H1 (cell line): Measurements from ENCODE around the gene LTBP3. TPM values are rescaled to one million over a fixed set of nuclear protein-coding genes. Genes with fewer than 3 reads are reported as not detected.

Experiments used
- EZH2 ChIP-seq: fragments of 200-600 bp; sonication (generic); IDR thresholded peaks from 2 replicates; pipeline ENCODE4 v1.7.1; 2012; ENCODE audit warnings: low read depth, mild to moderate bottlenecking, moderate library complexity, low read length, inconsistent platforms; ENCODE audit not compliant: severe bottlenecking
- KDM4A ChIP-seq: IDR thresholded peaks from one replicate; pipeline ENCODE4 v1.7.1; 2012; ENCODE audit warnings: low read depth, mild to moderate bottlenecking, moderate library complexity, low read length, inconsistent platforms; ENCODE audit not compliant: severe bottlenecking
- SP2 ChIP-seq: IDR thresholded peaks from 2 replicates; pipeline ENCODE4 v1.6.1; 2012; ENCODE audit warnings: mild to moderate bottlenecking, low read length, inconsistent platforms
- polyA plus RNA-seq, 7 experiments: library from polyadenylated mRNA; depleted of rRNA in 3 of 7; stranded (reverse) in 5 of 7; unstranded in 2 of 7; fragments of >200 nt in 5 of 7; fragments of 200-250 nt in 2 of 7; gene quantifications; 1 replicate in 5 of 7; 2 replicates in 1 of 7; 4 replicates in 1 of 7; pipeline versions ENCODE4 v1.2.1 to v1.2.3, GENCODE V29; 2011 to 2013; ENCODE audit warnings: missing spikeins in 2 of 7, mixed read lengths in 2 of 7
- total RNA-seq: library from RNA; stranded (reverse); fragmentation: NEBNext Ultra II Directional; extraction: Animal tissue kit (Norgen Biotek cat#: 25700); gene quantifications from 2 replicates; pipeline ENCODE4 v1.2.1, GENCODE V29; 2021
- TF ChIP-seq, protein P1 (sequence below): fragments of 300-600 bp; sonication (generic); IDR thresholded peaks from 2 replicates; pipeline ENCODE4 v1.7.1; 2012; ENCODE audit warnings: low read length, moderate library complexity, mild to moderate bottlenecking, inconsistent platforms; ENCODE audit not compliant: insufficient replicate concordance

LTBP3 gene
- total and polyA plus RNA-seq, 2 of the 8 experiments (the other 6 are each of a cell fraction or from before 2014, with no cell fraction given): 12.8 to 17.8 TPM

DNA sequence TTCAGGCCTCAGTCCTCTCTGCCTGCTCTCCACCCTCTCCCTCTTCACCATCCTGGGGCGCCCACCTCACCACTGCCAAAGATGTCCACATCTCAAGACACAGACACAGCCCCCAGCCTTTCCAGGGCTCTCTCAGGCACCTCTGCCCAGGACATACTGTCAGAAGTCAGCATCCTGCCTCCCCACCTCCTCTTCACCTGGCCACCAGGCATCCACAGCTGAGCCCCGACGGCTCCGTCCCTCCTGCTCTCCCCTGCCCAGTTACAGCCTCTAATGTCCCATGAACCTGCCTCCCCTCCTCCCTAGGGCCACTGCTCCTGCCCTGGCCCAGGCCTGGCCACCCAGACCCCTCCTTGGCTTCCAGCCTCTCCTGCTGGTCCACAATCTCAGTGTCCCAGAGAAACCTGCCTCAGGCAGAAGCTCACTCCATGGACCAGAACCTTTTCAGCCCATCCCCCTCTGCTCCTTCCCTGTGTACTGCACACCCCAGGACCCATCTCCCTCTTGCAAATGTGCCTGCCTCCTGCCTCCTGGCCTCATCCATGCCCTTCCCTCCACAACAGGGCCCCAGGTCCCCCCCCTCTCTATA lies 3.2 kb downstream of the LTBP3 start (continued):
- TF ChIP-seq, protein P1, sequence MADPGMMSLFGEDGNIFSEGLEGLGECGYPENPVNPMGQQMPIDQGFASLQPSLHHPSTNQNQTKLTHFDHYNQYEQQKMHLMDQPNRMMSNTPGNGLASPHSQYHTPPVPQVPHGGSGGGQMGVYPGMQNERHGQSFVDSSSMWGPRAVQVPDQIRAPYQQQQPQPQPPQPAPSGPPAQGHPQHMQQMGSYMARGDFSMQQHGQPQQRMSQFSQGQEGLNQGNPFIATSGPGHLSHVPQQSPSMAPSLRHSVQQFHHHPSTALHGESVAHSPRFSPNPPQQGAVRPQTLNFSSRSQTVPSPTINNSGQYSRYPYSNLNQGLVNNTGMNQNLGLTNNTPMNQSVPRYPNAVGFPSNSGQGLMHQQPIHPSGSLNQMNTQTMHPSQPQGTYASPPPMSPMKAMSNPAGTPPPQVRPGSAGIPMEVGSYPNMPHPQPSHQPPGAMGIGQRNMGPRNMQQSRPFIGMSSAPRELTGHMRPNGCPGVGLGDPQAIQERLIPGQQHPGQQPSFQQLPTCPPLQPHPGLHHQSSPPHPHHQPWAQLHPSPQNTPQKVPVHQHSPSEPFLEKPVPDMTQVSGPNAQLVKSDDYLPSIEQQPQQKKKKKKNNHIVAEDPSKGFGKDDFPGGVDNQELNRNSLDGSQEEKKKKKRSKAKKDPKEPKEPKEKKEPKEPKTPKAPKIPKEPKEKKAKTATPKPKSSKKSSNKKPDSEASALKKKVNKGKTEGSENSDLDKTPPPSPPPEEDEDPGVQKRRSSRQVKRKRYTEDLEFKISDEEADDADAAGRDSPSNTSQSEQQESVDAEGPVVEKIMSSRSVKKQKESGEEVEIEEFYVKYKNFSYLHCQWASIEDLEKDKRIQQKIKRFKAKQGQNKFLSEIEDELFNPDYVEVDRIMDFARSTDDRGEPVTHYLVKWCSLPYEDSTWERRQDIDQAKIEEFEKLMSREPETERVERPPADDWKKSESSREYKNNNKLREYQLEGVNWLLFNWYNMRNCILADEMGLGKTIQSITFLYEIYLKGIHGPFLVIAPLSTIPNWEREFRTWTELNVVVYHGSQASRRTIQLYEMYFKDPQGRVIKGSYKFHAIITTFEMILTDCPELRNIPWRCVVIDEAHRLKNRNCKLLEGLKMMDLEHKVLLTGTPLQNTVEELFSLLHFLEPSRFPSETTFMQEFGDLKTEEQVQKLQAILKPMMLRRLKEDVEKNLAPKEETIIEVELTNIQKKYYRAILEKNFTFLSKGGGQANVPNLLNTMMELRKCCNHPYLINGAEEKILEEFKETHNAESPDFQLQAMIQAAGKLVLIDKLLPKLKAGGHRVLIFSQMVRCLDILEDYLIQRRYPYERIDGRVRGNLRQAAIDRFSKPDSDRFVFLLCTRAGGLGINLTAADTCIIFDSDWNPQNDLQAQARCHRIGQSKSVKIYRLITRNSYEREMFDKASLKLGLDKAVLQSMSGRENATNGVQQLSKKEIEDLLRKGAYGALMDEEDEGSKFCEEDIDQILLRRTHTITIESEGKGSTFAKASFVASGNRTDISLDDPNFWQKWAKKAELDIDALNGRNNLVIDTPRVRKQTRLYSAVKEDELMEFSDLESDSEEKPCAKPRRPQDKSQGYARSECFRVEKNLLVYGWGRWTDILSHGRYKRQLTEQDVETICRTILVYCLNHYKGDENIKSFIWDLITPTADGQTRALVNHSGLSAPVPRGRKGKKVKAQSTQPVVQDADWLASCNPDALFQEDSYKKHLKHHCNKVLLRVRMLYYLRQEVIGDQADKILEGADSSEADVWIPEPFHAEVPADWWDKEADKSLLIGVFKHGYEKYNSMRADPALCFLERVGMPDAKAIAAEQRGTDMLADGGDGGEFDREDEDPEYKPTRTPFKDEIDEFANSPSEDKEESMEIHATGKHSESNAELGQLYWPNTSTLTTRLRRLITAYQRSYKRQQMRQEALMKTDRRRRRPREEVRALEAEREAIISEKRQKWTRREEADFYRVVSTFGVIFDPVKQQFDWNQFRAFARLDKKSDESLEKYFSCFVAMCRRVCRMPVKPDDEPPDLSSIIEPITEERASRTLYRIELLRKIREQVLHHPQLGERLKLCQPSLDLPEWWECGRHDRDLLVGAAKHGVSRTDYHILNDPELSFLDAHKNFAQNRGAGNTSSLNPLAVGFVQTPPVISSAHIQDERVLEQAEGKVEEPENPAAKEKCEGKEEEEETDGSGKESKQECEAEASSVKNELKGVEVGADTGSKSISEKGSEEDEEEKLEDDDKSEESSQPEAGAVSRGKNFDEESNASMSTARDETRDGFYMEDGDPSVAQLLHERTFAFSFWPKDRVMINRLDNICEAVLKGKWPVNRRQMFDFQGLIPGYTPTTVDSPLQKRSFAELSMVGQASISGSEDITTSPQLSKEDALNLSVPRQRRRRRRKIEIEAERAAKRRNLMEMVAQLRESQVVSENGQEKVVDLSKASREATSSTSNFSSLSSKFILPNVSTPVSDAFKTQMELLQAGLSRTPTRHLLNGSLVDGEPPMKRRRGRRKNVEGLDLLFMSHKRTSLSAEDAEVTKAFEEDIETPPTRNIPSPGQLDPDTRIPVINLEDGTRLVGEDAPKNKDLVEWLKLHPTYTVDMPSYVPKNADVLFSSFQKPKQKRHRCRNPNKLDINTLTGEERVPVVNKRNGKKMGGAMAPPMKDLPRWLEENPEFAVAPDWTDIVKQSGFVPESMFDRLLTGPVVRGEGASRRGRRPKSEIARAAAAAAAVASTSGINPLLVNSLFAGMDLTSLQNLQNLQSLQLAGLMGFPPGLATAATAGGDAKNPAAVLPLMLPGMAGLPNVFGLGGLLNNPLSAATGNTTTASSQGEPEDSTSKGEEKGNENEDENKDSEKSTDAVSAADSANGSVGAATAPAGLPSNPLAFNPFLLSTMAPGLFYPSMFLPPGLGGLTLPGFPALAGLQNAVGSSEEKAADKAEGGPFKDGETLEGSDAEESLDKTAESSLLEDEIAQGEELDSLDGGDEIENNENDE: no peak
- no peak for TF ChIP-seq EZH2
- TF ChIP-seq SP2: no peak
- no peak for TF ChIP-seq KDM4A
